Spleen (tissue), 11 donors: Measurements from ENCODE around the gene PCDHB15. TPM values are rescaled to one million over a fixed set of nuclear protein-coding genes. Genes with fewer than 3 reads are reported as not detected.
"Not testable (repeated sequence)": the region's sequence is repeated elsewhere in the genome, so short reads cannot be mapped to it uniquely, and the experiment has no call there.

Experiments
- DNase-seq: peaks from one replicate; pipeline ENCODE4 v3.0.0-alpha.2; 2020
- H3K27ac ChIP-seq, 8 donors: fragments of 200-600 bp; sonication (generic) in 7 of 8; 1 replicate in 4 of 8; 2 replicates in 4 of 8; pipeline versions ENCODE4 v1.5.0 to v1.8.0; 2016 to 2021; ENCODE audit warnings: inconsistent platforms in 4 of 8, mild to moderate bottlenecking in 4 of 8, moderate library complexity in 1 of 8
- H3K27me3 ChIP-seq, 7 donors: fragments of 200-600 bp; sonication (generic) in 6 of 7; replicated peaks in 1 of 7; 1 replicate in 4 of 7; 2 replicates in 3 of 7; pipeline versions ENCODE4 v1.5.0 to v1.8.0; 2016 to 2021; ENCODE audit warnings: inconsistent platforms in 3 of 7, mild to moderate bottlenecking in 1 of 7
- H3K36me3 ChIP-seq, 6 donors: fragments of 200-600 bp; sonication (generic) in 5 of 6; 1 replicate in 4 of 6; 2 replicates in 2 of 6; pipeline versions ENCODE4 v1.5.0 to v1.8.0; 2016 to 2021; ENCODE audit warnings: inconsistent platforms in 2 of 6
- H3K4me1 ChIP-seq, 6 donors: fragments of 200-600 bp; sonication (generic) in 5 of 6; 1 replicate in 3 of 6; 2 replicates in 3 of 6; pipeline versions ENCODE4 v1.5.0 to v1.8.0; 2016 to 2021; ENCODE audit warnings: inconsistent platforms in 3 of 6
- H3K4me3 ChIP-seq, 8 donors: fragments of 200-600 bp; sonication (generic) in 7 of 8; 1 replicate in 4 of 8; 2 replicates in 4 of 8; pipeline versions ENCODE4 v1.5.0 to v1.8.0; 2016 to 2021; ENCODE audit warnings: inconsistent platforms in 4 of 8, mild to moderate bottlenecking in 4 of 8, moderate library complexity in 2 of 8
- H3K9me3 ChIP-seq, 8 donors: fragments of 200-600 bp; sonication (generic) in 7 of 8; 1 replicate in 4 of 8; 2 replicates in 4 of 8; pipeline versions ENCODE4 v1.5.0 to v1.8.0; 2016 to 2021; ENCODE audit warnings: inconsistent platforms in 4 of 8
- POLR2A ChIP-seq, 3 donors: fragments of 450-650 bp; IDR thresholded peaks; one replicate each; pipeline ENCODE4 v1.5.1; 2017; ENCODE audit warnings: antibody characterized with exemption in 3 of 3, mild to moderate bottlenecking in 1 of 3
- POLR2AphosphoS5 ChIP-seq, 3 donors: sonication (generic); formaldehyde crosslinking; IDR thresholded peaks; one replicate each; pipeline ENCODE4 v1.5.1; 2017; ENCODE audit warnings: antibody characterized with exemption in 3 of 3
- WGBS, 5 donors: extraction: QIAGEN DNeasy Blood & Tissue Kit in 3 of 5; methylation state at CpG; one replicate each; pipeline versions ENCODE4 v1.1.5 to v1.1.7; 2013 to 2018; 5-methylcytosine and 5-hydroxymethylcytosine counted together
- intact Hi-C: fragments of 100-400 bp; cut with DNase I; formaldehyde crosslinking; loops from one replicate; pipeline ENCODE4 v1.15.0; 2023; ENCODE audit warnings: low total_unique reads
- polyA plus RNA-seq, 3 donors: library from polyadenylated mRNA; stranded (reverse); fragments of 200-250 nt; gene quantifications; one replicate each; pipeline ENCODE4 v1.2.1, GENCODE V29; 2013
- total RNA-seq, 7 donors: library from RNA; depleted of rRNA in 3 of 7; stranded (reverse); fragments of >200 nt in 3 of 7; fragmentation: NEBNext Ultra II Directional in 4 of 7; extraction: Animal tissue kit (Norgen Biotek cat#: 25700) in 4 of 7; gene quantifications; one replicate each; pipeline versions ENCODE4 v1.1.0 to v1.2.1, GENCODE V29; 2016 to 2021
- TF ChIP-seq, protein P1 (sequence below), 11 experiments: fragments of 200-600 bp in 7 of 11; fragments of 450-650 bp in 4 of 11; sonication (generic) in 4 of 11; IDR thresholded peaks in 8 of 11; conservative IDR thresholded peaks in 3 of 11; 1 replicate in 7 of 11; 2 replicates in 4 of 11; pipeline versions ENCODE4 v1.4.0 to v1.8.0; 2016 to 2021; ENCODE audit warnings: antibody characterized with exemption in 11 of 11, inconsistent platforms in 4 of 11, mild to moderate bottlenecking in 1 of 11
- donor health status: healthy with polysubstance abuse.
- donor health status: DM: no; HTN: no; CAD: no; lungs with moderate emphysema.
- donor health status: DM: no; HTN: no; CAD: no.
- donor health status: Bipolar disorder and iron deficiency.
- donor health status: healthy.
- donor health status: DM: no; HTN: no; CAD: no.
- donor health status: DM: yes; HTN: yes; CAD: no.

PCDHB15 gene
- total and polyA plus RNA-seq, 10 donors = 0.42 to 5.6 (median 2.8) TPM

DNA sequence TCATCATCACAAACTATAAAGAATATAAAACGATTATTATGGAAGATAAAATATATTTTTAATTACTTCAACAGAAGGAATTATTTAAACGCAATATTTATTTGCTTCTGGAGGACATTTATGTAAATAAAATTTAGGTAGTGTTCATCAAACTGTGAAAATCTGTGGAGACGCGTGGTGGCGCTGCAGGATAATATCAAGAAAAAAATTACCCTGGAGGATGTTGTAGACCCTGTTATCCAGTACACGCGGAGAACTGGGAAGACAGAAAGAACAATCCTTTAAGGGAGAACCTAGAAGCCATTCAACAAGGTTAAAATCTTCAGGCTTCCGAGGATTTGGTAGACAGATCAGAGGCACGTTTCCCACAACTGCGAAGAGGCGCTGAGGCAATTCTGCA is 36.7 kb upstream of the PCDHB15 start, which contains the start of gene PCDHB12:
Gene PCDHB12, plus strand, starts transcription at position 242 of the 400 bp plus-strand sequence. CDS start 189 bp downstream, outside the sequence.
- Histone ChIP-seq H3K4me3 (peak within 1 kb of the TSS in 2 of 8 donors; percentile 10 to 23), H3K9me3 (peaks cover 0 to 90% (median 41%) of the 10 kb centered on the region in 8 donors), H3K4me1 (no peaks in the 10 kb centered on the region), H3K27me3 (peaks cover 0 to 74% (median 0%) of the 10 kb centered on the region in 7 donors), H3K36me3 (no peaks in the 10 kb centered on the region), H3K27ac (no peak within 1 kb of the TSS)
- no peak for DNase-seq
- TF ChIP-seq POLR2AphosphoS5 (IDR thresholded peaks at IDR 0.05) (no peak), POLR2A (IDR thresholded peaks at IDR 0.05) (no peak)
- TF ChIP-seq, protein P1, sequence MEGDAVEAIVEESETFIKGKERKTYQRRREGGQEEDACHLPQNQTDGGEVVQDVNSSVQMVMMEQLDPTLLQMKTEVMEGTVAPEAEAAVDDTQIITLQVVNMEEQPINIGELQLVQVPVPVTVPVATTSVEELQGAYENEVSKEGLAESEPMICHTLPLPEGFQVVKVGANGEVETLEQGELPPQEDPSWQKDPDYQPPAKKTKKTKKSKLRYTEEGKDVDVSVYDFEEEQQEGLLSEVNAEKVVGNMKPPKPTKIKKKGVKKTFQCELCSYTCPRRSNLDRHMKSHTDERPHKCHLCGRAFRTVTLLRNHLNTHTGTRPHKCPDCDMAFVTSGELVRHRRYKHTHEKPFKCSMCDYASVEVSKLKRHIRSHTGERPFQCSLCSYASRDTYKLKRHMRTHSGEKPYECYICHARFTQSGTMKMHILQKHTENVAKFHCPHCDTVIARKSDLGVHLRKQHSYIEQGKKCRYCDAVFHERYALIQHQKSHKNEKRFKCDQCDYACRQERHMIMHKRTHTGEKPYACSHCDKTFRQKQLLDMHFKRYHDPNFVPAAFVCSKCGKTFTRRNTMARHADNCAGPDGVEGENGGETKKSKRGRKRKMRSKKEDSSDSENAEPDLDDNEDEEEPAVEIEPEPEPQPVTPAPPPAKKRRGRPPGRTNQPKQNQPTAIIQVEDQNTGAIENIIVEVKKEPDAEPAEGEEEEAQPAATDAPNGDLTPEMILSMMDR (IDR thresholded peaks at IDR 0.05 in 8 of 11, conservative IDR thresholded peaks at IDR 0.05 in 3 of 11) = no peak
- 19 to 30% (median 24%) methylated on average over 11 of the region's 11 CpGs for WGBS, 5 donors
- intact Hi-C loops = no loop called here

DNA sequence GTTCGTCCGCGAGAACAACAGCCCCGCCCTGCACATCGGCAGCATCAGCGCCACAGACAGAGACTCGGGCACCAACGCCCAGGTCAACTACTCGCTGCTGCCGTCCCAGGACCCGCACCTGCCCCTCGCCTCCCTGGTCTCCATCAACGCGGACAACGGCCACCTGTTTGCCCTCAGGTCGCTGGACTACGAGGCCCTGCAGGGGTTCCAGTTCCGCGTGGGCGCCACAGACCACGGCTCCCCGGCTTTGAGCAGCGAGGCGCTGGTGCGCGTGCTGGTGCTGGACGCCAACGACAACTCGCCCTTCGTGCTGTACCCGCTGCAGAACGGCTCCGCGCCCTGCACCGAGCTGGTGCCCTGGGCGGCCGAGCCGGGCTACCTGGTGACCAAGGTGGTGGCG is 34.9 kb upstream of the PCDHB15 start:
- DNase-seq, H3K36me3 ChIP-seq, H3K4me1 ChIP-seq, intact Hi-C loops, H3K27ac ChIP-seq, H3K4me3 ChIP-seq: not testable (repeated sequence)
- 31 to 49% (median 43%) methylated on average over 5 to 39 of the region's 39 CpGs for WGBS, 5 donors
- H3K27me3 ChIP-seq = peaks cover 0 to 72% (median 0%) of the 10 kb centered on the region in 7 donors
- H3K9me3 ChIP-seq = peaks cover 0 to 87% (median 47%) of the 10 kb centered on the region in 8 donors

- H3K36me3 ChIP-seq, H3K27ac ChIP-seq, H3K4me3 ChIP-seq, DNase-seq, H3K4me1 ChIP-seq, intact Hi-C loops: not testable (repeated sequence)
- peaks cover 0 to 86% (median 51%) of the 10 kb centered on the region in 8 donors for H3K9me3 ChIP-seq
- WGBS, 5 donors = 21 to 56% (median 34%) methylated on average over 10 to 21 of the region's 27 CpGs
- peaks cover 0 to 75% (median 0%) of the 10 kb centered on the region in 7 donors for H3K27me3 ChIP-seq
Observed at GRCh38 chr5:141210849-141211248, 34.3 kb upstream of the PCDHB15 start.

- TF ChIP-seq, protein P1 (IDR thresholded peaks at IDR 0.05 in 8 of 11, conservative IDR thresholded peaks at IDR 0.05 in 3 of 11) = peak in 3 of 11 experiments; percentile 25 to 53 (median 28)
Observed at GRCh38 chr5:141213656-141214339, 31.4 kb upstream of the PCDHB15 start, which contains the start of gene PCDHB13. Gene PCDHB13 (plus strand): TSS chr5:141213919. CDS start chr5:141214124, 205 bp downstream.

DNA sequence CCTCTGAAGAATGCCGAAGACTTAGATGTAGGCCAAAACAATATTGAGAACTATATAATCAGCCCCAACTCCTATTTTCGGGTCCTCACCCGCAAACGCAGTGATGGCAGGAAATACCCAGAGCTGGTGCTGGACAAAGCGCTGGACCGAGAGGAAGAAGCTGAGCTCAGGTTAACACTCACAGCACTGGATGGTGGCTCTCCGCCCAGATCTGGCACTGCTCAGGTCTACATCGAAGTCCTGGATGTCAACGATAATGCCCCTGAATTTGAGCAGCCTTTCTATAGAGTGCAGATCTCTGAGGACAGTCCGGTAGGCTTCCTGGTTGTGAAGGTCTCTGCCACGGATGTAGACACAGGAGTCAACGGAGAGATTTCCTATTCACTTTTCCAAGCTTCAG is 30.6 kb upstream of the PCDHB15 start:
- Histone ChIP-seq H3K27me3 (peaks cover 0 to 56% (median 0%) of the 10 kb centered on the region in 7 donors), H3K9me3 (peaks cover 3 to 90% (median 72%) of the 10 kb centered on the region in 8 donors)
- H3K4me3 ChIP-seq, H3K27ac ChIP-seq, H3K36me3 ChIP-seq, H3K4me1 ChIP-seq, intact Hi-C loops, DNase-seq: not testable (repeated sequence)
- WGBS, 5 donors = 50 to 67% (median 52%) methylated on average over 8 to 11 of the region's 12 CpGs

More at GRCh38 chr5:141213656-141214339, 31.4 kb upstream of the PCDHB15 start, which contains the start of gene PCDHB13:
- Histone ChIP-seq H3K27me3 (peaks cover 0 to 59% (median 0%) of the 10 kb centered on the region in 7 donors), H3K9me3 (peaks cover 3 to 90% (median 72%) of the 10 kb centered on the region in 8 donors), H3K4me3 (peak within 1 kb of the TSS in 2 of 8 donors; percentile 20 to 51)
- H3K4me1 ChIP-seq, H3K27ac ChIP-seq, intact Hi-C loops, H3K36me3 ChIP-seq, DNase-seq: not testable (repeated sequence)
- WGBS, 5 donors = 9 to 17% (median 12%) methylated on average over 12 to 14 of the region's 18 CpGs

DNA sequence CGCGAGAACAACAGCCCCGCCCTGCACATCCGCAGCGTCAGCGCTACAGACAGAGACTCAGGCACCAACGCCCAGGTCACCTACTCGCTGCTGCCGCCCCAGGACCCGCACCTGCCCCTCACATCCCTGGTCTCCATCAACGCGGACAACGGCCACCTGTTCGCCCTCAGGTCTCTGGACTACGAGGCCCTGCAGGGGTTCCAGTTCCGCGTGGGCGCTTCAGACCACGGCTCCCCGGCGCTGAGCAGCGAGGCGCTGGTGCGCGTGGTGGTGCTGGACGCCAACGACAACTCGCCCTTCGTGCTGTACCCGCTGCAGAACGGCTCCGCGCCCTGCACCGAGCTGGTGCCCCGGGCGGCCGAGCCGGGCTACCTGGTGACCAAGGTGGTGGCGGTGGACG is 29.7 kb upstream of the PCDHB15 start:
- H3K27ac ChIP-seq, DNase-seq, H3K4me3 ChIP-seq, intact Hi-C loops, H3K36me3 ChIP-seq, H3K4me1 ChIP-seq: not testable (repeated sequence)
- H3K9me3 ChIP-seq = peaks cover 3 to 90% (median 73%) of the 10 kb centered on the region in 8 donors
- peaks cover 0 to 49% (median 0%) of the 10 kb centered on the region in 7 donors for H3K27me3 ChIP-seq
- WGBS, 5 donors = 34 to 47% (median 41%) methylated on average over 23 to 37 of the region's 40 CpGs

DNA sequence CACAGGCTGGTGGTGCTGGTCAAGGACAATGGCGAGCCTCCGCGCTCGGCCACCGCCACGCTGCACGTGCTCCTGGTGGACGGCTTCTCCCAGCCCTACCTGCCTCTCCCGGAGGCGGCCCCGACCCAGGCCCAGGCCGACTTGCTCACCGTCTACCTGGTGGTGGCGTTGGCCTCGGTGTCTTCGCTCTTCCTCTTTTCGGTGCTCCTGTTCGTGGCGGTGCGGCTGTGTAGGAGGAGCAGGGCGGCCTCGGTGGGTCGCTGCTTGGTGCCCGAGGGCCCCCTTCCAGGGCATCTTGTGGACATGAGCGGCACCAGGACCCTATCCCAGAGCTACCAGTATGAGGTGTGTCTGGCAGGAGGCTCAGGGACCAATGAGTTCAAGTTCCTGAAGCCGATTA is 29.2 kb upstream of the PCDHB15 start:
- Histone ChIP-seq H3K9me3 (peaks cover 3 to 90% (median 74%) of the 10 kb centered on the region in 8 donors), H3K27me3 (peaks cover 0 to 49% (median 0%) of the 10 kb centered on the region in 7 donors)
- H3K4me1 ChIP-seq, H3K36me3 ChIP-seq, H3K27ac ChIP-seq, H3K4me3 ChIP-seq, DNase-seq, intact Hi-C loops: not testable (repeated sequence)
- WGBS, 5 donors = 28 to 61% (median 41%) methylated on average over 5 to 24 of the region's 26 CpGs
